CD8-positive, alpha-beta memory T cell (primary cell): Measurements from ENCODE around the gene HACD2. TPM values are rescaled to one million over a fixed set of nuclear protein-coding genes. Genes with fewer than 3 reads are reported as not detected.

Experiments used
- CTCF ChIA-PET: fragments of 350-600 bp; sonication (Branson Sonifier 250); formaldehyde crosslinking; loops from one replicate; lab custom pipeline; 2021; ENCODE audit warnings: antibody characterized with exemption; lab: Charles Lee
- POLR2A ChIA-PET: fragments of 350-600 bp; sonication (Branson Sonifier 250); formaldehyde crosslinking; loops from one replicate; lab custom pipeline; 2021; ENCODE audit warnings: antibody characterized with exemption; lab: Charles Lee
- DNase-seq, 5 donors: peaks; one replicate each; pipeline versions ENCODE4 v3.0.0 to v3.0.0-alpha.2; 2020 to 2022; ENCODE audit warnings: mixed read lengths in 1 of 5
- H3K27ac ChIP-seq: one replicate; pipeline ENCODE4 v1.7.0; 2013; ENCODE audit warnings: low read depth, mild to moderate bottlenecking, low read length, moderate library complexity
- H3K27me3 ChIP-seq: 2 replicates; pipeline ENCODE4 v1.7.0; 2013; ENCODE audit warnings: low read length, mild to moderate bottlenecking; ENCODE audit not compliant: insufficient read depth, poor library complexity, severe bottlenecking
- H3K36me3 ChIP-seq: 2 replicates; pipeline ENCODE4 v1.7.0; 2013; ENCODE audit warnings: mild to moderate bottlenecking, low read length, moderate library complexity; ENCODE audit not compliant: insufficient read depth
- H3K4me1 ChIP-seq: 2 replicates; pipeline ENCODE4 v1.7.0; 2013; ENCODE audit warnings: mild to moderate bottlenecking, low read length, moderate library complexity; ENCODE audit not compliant: insufficient read depth
- H3K4me3 ChIP-seq: 2 replicates; pipeline ENCODE4 v1.7.0; 2013; ENCODE audit warnings: mild to moderate bottlenecking, low read length
- H3K9me3 ChIP-seq: 2 replicates; pipeline ENCODE4 v1.7.0; 2013; ENCODE audit warnings: mild to moderate bottlenecking, low read length
- H3K27ac Mint-ChIP-seq, 8 donors: one replicate each; pipeline ENCODE4 v1.8.0; 2020 to 2021; ENCODE audit warnings: mixed read lengths in 8 of 8, mild to moderate bottlenecking in 6 of 8, inconsistent platforms in 3 of 8, moderate library complexity in 3 of 8
- H3K27me3 Mint-ChIP-seq, 2 donors: one replicate each; pipeline ENCODE4 v1.8.0; 2020 to 2021; ENCODE audit warnings: mixed read lengths in 2 of 2, mild to moderate bottlenecking in 1 of 2, moderate library complexity in 1 of 2
- H3K36me3 Mint-ChIP-seq, 3 donors: one replicate each; pipeline ENCODE4 v1.8.0; 2020 to 2021; ENCODE audit warnings: mixed read lengths in 3 of 3, inconsistent platforms in 1 of 3, mild to moderate bottlenecking in 1 of 3
- H3K4me1 Mint-ChIP-seq, 3 donors: one replicate each; pipeline ENCODE4 v1.8.0; 2020 to 2021; ENCODE audit warnings: mixed read lengths in 3 of 3, inconsistent platforms in 1 of 3, mild to moderate bottlenecking in 1 of 3
- H3K4me3 Mint-ChIP-seq, 7 donors: one replicate each; pipeline ENCODE4 v1.8.0; 2020 to 2021; ENCODE audit warnings: mixed read lengths in 7 of 7, mild to moderate bottlenecking in 6 of 7, moderate library complexity in 4 of 7, inconsistent platforms in 2 of 7
- H3K9me3 Mint-ChIP-seq, 5 donors: one replicate each; pipeline ENCODE4 v1.8.0; 2020 to 2022; ENCODE audit warnings: mixed read lengths in 5 of 5, mild to moderate bottlenecking in 3 of 5, moderate library complexity in 2 of 5, inconsistent platforms in 1 of 5
- polyA plus RNA-seq: library from polyadenylated mRNA; unstranded; fragments of 300-500 nt; fragmentation: Illumina TruSeq; gene quantifications from one replicate; pipeline ENCODE4 v1.2.3, GENCODE V29; 2021
- total RNA-seq, 2 experiments: library from RNA; stranded (reverse); gene quantifications; one replicate each; pipeline ENCODE4 v1.2.3, GENCODE V29; 2021

The HACD2 gene
- total and polyA plus RNA-seq, 3 experiments from 2014 or later, result 25.9 to 33.3 (median 33.0) TPM

DNA sequence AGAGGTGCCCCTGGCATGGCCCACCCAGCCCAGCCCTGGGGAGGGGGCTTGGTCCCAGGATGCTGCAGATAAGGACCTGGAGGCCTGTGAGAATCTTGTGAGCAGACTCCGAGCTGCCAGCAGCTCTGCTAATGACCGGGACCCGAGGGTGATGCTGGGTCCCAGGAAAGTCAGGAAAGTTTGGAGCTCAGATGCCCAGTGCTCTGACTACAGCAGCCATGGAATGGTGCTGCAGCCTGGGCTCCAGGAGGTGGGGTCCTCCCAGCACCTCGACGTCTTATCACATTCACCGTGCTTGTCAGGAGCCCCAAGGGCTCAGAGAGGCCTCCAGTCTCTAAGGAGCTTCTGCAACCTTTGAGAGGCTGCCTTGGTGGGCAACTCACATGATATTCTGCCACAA, 101.7 kb downstream of the HACD2 start:
- Mint-ChIP-seq H3K4me3 (no peak overlapping the region), H3K9me3 (no peaks in the 10 kb centered on the region), H3K4me1 (no peaks in the 10 kb centered on the region), H3K27me3 (peaks cover 8 to 18% of the 10 kb centered on the region in 2 donors), H3K27ac (no peak overlapping the region), H3K36me3 (no peaks in the 10 kb centered on the region)
- POLR2A ChIA-PET, result no interaction called here
- Histone ChIP-seq H3K4me1 (no peaks in the 10 kb centered on the region), H3K27ac (no peak overlapping the region), H3K36me3 (no peaks in the 10 kb centered on the region), H3K4me3 (no peak overlapping the region), H3K27me3 (peaks cover 6% of the 10 kb centered on the region), H3K9me3 (no peaks in the 10 kb centered on the region)
- CTCF ChIA-PET, result interaction anchor here (1.0 to 1.3 kb wide), 3 partner anchors 8 to 15 kb away, joined by 3 to 7 read pairs (median 3); no protein-coding TSS in a partner anchor
- no peak for DNase-seq

- Mint-ChIP-seq H3K27ac (no peak overlapping the region), H3K36me3 (no peaks in the 10 kb centered on the region), H3K9me3 (no peaks in the 10 kb centered on the region), H3K4me3 (no peak overlapping the region), H3K4me1 (no peaks in the 10 kb centered on the region), H3K27me3 (peaks cover 8 to 27% of the 10 kb centered on the region in 2 donors)
- no peaks in the 10 kb centered on the region for H3K9me3 ChIP-seq
- no peak for DNase-seq
- no peaks in the 10 kb centered on the region for H3K4me1 ChIP-seq
- ChIA-PET POLR2A (no interaction called here), CTCF (interaction anchor here (1.3 kb wide), 1 partner anchor 9 kb away, joined by 7 read pairs; no protein-coding TSS in a partner anchor)
- H3K27ac ChIP-seq, result no peak overlapping the region
- no peak overlapping the region for H3K4me3 ChIP-seq
- peaks cover 6% of the 10 kb centered on the region for H3K27me3 ChIP-seq
- no peaks in the 10 kb centered on the region for H3K36me3 ChIP-seq
Observed at GRCh38 chr3:123481722-123482457, 103.0 kb downstream of the HACD2 start.

GRCh38 chr3:123481071-123481470, 103.8 kb downstream of the HACD2 start:
- H3K36me3 Mint-ChIP-seq, result no peaks in the 10 kb centered on the region
- CTCF ChIA-PET, result no interaction called here

GRCh38 chr3:123480428-123480827, 104.4 kb downstream of the HACD2 start:
- no peaks in the 10 kb centered on the region for H3K36me3 ChIP-seq
- Mint-ChIP-seq H3K27me3 (peaks cover 11 to 38% of the 10 kb centered on the region in 2 donors), H3K4me1 (no peaks in the 10 kb centered on the region), H3K4me3 (no peak overlapping the region), H3K9me3 (no peaks in the 10 kb centered on the region), H3K36me3 (no peaks in the 10 kb centered on the region), H3K27ac (no peak overlapping the region)
- peaks cover 6% of the 10 kb centered on the region for H3K27me3 ChIP-seq
- H3K27ac ChIP-seq, result no peak overlapping the region
- CTCF ChIA-PET, result interaction anchor here (0.8 kb wide), 1 partner anchor 9 kb away, joined by 3 read pairs; no protein-coding TSS in a partner anchor
- H3K4me3 ChIP-seq, result no peak overlapping the region
- H3K9me3 ChIP-seq, result no peaks in the 10 kb centered on the region
- no peak for DNase-seq
- POLR2A ChIA-PET, result no interaction called here
- no peaks in the 10 kb centered on the region for H3K4me1 ChIP-seq

More at GRCh38 chr3:123481071-123481470, 103.8 kb downstream of the HACD2 start:
- H3K27me3 ChIP-seq, result peaks cover 6% of the 10 kb centered on the region
- no peaks in the 10 kb centered on the region for H3K9me3 Mint-ChIP-seq
- H3K4me1 ChIP-seq, result no peaks in the 10 kb centered on the region
- no peaks in the 10 kb centered on the region for H3K4me1 Mint-ChIP-seq
- no peak for DNase-seq
- POLR2A ChIA-PET, result no interaction called here
- no peak overlapping the region for H3K4me3 Mint-ChIP-seq
- peak overlapping the region in 1 of 8 donors; percentile 43 for H3K27ac Mint-ChIP-seq
- H3K4me3 ChIP-seq, result no peak overlapping the region
- H3K27me3 Mint-ChIP-seq, result peaks cover 11 to 33% of the 10 kb centered on the region in 2 donors
- H3K9me3 ChIP-seq, result no peaks in the 10 kb centered on the region
- no peak overlapping the region for H3K27ac ChIP-seq
- no peaks in the 10 kb centered on the region for H3K36me3 ChIP-seq

GRCh38 chr3:123479891-123480290, 105.0 kb downstream of the HACD2 start:
- CTCF ChIA-PET, result interaction anchor here (0.8 kb wide), 1 partner anchor 9 kb away, joined by 3 read pairs; no protein-coding TSS in a partner anchor
- no peaks in the 10 kb centered on the region for H3K4me1 Mint-ChIP-seq
- H3K4me3 Mint-ChIP-seq, result no peak overlapping the region
- Histone ChIP-seq H3K36me3 (no peaks in the 10 kb centered on the region), H3K4me3 (no peak overlapping the region), H3K27ac (no peak overlapping the region), H3K4me1 (no peaks in the 10 kb centered on the region), H3K9me3 (no peaks in the 10 kb centered on the region), H3K27me3 (peaks cover 6% of the 10 kb centered on the region)
- peaks cover 11 to 42% of the 10 kb centered on the region in 2 donors for H3K27me3 Mint-ChIP-seq
- H3K36me3 Mint-ChIP-seq, result no peaks in the 10 kb centered on the region
- H3K27ac Mint-ChIP-seq, result peak overlapping the region in 1 of 8 donors; percentile 45
- POLR2A ChIA-PET, result no interaction called here
- no peaks in the 10 kb centered on the region for H3K9me3 Mint-ChIP-seq
- no peak for DNase-seq

DNA sequence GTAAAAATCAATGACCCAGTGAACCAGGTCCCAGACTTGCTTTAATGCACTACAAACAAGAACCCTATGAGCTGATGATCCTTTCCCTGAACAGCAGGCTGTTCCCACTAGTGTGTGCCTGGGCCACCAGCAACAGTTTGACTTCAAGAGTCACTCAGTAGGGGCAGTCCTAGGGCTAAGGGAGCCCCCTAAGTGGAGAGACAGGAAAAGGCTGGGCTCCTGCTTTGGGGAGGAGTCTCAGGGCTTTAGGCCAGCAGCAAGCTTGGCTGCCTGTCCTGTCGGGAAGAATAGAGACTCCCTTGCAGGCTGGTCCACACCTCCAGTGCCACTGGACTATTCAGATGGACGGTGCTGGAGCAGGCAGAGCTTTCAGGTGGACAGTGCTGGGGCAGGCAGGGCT, 106.5 kb downstream of the HACD2 start:
- Mint-ChIP-seq H3K4me1 (no peaks in the 10 kb centered on the region), H3K36me3 (no peaks in the 10 kb centered on the region), H3K4me3 (no peak overlapping the region), H3K27me3 (peaks cover 10 to 39% of the 10 kb centered on the region in 2 donors), H3K27ac (peak overlapping the region in 1 of 8 donors; percentile 39), H3K9me3 (no peaks in the 10 kb centered on the region)
- no peak overlapping the region for H3K27ac ChIP-seq
- no peaks in the 10 kb centered on the region for H3K4me1 ChIP-seq
- no peak for DNase-seq
- H3K4me3 ChIP-seq, result no peak overlapping the region
- peaks cover 6% of the 10 kb centered on the region for H3K27me3 ChIP-seq
- ChIA-PET POLR2A (no interaction called here), CTCF (no interaction called here)
- no peaks in the 10 kb centered on the region for H3K9me3 ChIP-seq
- no peaks in the 10 kb centered on the region for H3K36me3 ChIP-seq

DNA sequence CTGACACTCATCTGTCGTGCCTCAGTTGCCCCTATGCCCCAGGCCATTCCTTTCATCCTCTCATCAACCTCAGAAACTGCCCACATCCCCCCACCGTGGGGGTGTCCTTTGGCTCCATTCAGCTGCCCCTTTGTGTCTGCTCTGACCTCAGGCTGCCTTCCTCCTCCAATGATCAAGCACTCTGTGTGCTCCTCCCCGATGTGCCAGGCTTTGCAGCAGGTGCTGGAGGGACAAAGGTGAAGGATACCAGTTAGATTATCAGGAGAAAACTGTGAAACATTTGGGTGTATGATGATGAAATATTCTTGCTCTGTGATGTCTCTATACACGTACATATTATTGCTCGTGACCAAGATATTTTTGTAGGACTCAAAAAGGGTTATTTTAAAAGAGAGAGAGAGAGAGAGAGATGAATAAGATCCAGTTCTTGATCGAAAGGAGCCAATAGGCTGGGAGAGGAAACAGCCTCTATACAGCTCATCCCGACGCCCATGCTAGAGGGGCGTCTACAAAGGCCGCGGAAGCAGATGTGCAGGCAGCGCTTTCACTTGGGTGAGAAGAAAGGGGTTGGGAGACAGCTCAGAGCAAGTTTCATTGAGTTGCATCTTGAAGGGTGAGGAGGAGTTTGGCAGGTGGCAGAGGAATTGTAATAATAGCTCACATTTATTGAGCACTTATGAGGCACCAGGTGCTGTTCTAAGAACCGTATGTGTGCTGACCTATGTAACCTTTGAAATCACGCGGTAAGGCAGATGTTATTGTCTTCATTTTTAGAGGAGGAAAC, 107.7 kb downstream of the HACD2 start:
- POLR2A ChIA-PET, result no interaction called here
- Mint-ChIP-seq H3K27ac (no peak overlapping the region), H3K4me3 (no peak overlapping the region), H3K9me3 (no peaks in the 10 kb centered on the region), H3K27me3 (peaks cover 10 to 39% of the 10 kb centered on the region in 2 donors), H3K4me1 (no peaks in the 10 kb centered on the region), H3K36me3 (no peaks in the 10 kb centered on the region)
- Histone ChIP-seq H3K27ac (no peak overlapping the region), H3K27me3 (peaks cover 6% of the 10 kb centered on the region), H3K36me3 (no peaks in the 10 kb centered on the region), H3K4me3 (no peak overlapping the region), H3K4me1 (no peaks in the 10 kb centered on the region), H3K9me3 (no peaks in the 10 kb centered on the region)
- DNase-seq, result no peak
- CTCF ChIA-PET, result no interaction called here

- Mint-ChIP-seq H3K27ac (no peak overlapping the region), H3K27me3 (peaks cover 4 to 31% of the 10 kb centered on the region in 2 donors), H3K4me3 (no peak overlapping the region), H3K36me3 (no peaks in the 10 kb centered on the region), H3K9me3 (no peaks in the 10 kb centered on the region), H3K4me1 (no peaks in the 10 kb centered on the region)
- no peak for DNase-seq
- Histone ChIP-seq H3K9me3 (no peaks in the 10 kb centered on the region), H3K27ac (no peak overlapping the region), H3K27me3 (peaks cover 6% of the 10 kb centered on the region), H3K4me1 (no peaks in the 10 kb centered on the region), H3K36me3 (no peaks in the 10 kb centered on the region), H3K4me3 (no peak overlapping the region)
- CTCF ChIA-PET, result no interaction called here
- POLR2A ChIA-PET, result no interaction called here
Observed at GRCh38 chr3:123475786-123476185, 109.1 kb downstream of the HACD2 start.
